Mucosa of descending colon (tissue), 3 donors: Measurements from ENCODE around the gene DENND1A. TPM values are rescaled to one million over a fixed set of nuclear protein-coding genes. Genes with fewer than 3 reads are reported as not detected.

Source experiments
- ATAC-seq: fragments of 200-7000 bp; cut with Tn5 transposase; one replicate; pipeline ENCODE4 v1.9.1; 2020; ENCODE audit warnings: mild to moderate bottlenecking, moderate library complexity
- DNase-seq, 3 donors: peaks; one replicate each; pipeline ENCODE4 v3.0.0-alpha.2; 2020
- H3K36me3 ChIP-seq: fragments of 200-600 bp; one replicate; pipeline ENCODE4 v1.8.0; 2021; ENCODE audit warnings: low read depth, mild to moderate bottlenecking
- H3K4me1 ChIP-seq: fragments of 200-600 bp; one replicate; pipeline ENCODE4 v1.8.0; 2021; ENCODE audit warnings: low read depth, mild to moderate bottlenecking
- H3K4me3 ChIP-seq: fragments of 200-600 bp; one replicate; pipeline ENCODE4 v1.8.0; 2021; ENCODE audit warnings: mild to moderate bottlenecking
- H3K9me3 ChIP-seq: fragments of 200-600 bp; one replicate; pipeline ENCODE4 v1.8.0; 2021; ENCODE audit warnings: mild to moderate bottlenecking
- intact Hi-C, 2 donors: fragments of 100-400 bp; cut with DNase I in 1 of 2; cut with micrococcal nuclease in 1 of 2; formaldehyde crosslinking; loops; one replicate each; pipeline versions ENCODE4 v1.11.0 to v1.11.1; 2022; cut with DNase I, micrococcal nuclease
- total RNA-seq, 3 donors: library from RNA; stranded (reverse); fragmentation: NEBNext Ultra II Directional in 2 of 3; extraction: Animal tissue kit (Norgen Biotek cat#: 25700) in 2 of 3; gene quantifications; one replicate each; pipeline versions ENCODE4 v1.2.1 to v1.2.4, GENCODE V29; 2021 to 2023
- TF ChIP-seq, protein P1 (sequence below): fragments of 200-600 bp; IDR thresholded peaks from one replicate; pipeline ENCODE4 v1.8.0; 2022; ENCODE audit warnings: antibody characterized with exemption, mild to moderate bottlenecking
- donor health status: DM: no; HTN: no; CAD: no; lungs with moderate emphysema.
- donor health status: DM: no; HTN: no; CAD: no.
- donor health status: DM: no; HTN: yes; CAD: no.

The DENND1A gene
- total RNA-seq, 3 donors from 2014 or later, result 32.8 to 50.0 (median 35.1) TPM

DNA sequence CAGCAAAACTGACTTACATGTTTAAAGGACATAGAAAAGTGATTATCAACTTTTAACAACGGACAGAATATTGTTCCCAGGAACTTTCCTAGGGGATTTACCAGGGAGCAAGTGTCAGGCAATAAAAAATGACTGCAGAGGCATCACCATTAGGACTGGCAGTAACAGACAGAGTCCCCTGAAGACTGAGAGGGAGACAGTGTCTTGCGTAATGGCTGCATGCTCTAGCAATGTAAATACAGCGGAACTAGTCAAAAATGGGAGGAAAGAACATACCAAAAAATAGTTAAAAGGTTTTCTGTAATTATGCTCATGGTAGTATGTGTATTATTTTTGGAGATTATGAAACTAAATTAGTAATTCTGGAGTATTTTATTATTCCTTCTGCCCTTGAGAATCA lies 392.1 kb downstream of the DENND1A start:
- no peaks in the 10 kb centered on the region for H3K36me3 ChIP-seq
- intact Hi-C loops, result no loop called here
- TF ChIP-seq, protein P1, sequence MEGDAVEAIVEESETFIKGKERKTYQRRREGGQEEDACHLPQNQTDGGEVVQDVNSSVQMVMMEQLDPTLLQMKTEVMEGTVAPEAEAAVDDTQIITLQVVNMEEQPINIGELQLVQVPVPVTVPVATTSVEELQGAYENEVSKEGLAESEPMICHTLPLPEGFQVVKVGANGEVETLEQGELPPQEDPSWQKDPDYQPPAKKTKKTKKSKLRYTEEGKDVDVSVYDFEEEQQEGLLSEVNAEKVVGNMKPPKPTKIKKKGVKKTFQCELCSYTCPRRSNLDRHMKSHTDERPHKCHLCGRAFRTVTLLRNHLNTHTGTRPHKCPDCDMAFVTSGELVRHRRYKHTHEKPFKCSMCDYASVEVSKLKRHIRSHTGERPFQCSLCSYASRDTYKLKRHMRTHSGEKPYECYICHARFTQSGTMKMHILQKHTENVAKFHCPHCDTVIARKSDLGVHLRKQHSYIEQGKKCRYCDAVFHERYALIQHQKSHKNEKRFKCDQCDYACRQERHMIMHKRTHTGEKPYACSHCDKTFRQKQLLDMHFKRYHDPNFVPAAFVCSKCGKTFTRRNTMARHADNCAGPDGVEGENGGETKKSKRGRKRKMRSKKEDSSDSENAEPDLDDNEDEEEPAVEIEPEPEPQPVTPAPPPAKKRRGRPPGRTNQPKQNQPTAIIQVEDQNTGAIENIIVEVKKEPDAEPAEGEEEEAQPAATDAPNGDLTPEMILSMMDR, result no peak
- no peaks in the 10 kb centered on the region for H3K9me3 ChIP-seq
- ATAC-seq, result no peak
- no peak for DNase-seq
- H3K4me1 ChIP-seq, result peaks cover 3% of the 10 kb centered on the region
- no peak overlapping the region for H3K4me3 ChIP-seq

DNA sequence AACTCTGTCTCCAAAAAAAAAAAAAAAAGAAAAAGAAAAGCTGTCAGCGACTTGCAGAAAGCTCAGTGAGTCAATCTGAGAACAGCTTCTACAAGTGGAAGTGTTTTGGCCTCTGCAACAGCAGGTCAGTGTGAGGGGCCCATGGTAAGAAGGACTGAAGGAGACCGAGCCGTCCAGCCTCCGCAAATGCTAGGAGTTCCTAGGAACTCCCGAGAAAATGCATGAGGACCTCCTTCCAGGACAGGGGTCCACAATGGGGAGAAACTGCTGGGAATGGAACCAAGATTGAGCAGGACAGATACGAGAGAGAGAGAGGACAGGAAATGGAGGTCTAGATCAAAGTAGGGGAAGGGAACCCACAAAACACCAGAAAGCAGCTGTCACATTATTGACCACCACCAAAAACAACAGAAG lies 393.5 kb downstream of the DENND1A start:
- H3K4me3 ChIP-seq, result no peak overlapping the region
- intact Hi-C loops, result no loop called here

DNA sequence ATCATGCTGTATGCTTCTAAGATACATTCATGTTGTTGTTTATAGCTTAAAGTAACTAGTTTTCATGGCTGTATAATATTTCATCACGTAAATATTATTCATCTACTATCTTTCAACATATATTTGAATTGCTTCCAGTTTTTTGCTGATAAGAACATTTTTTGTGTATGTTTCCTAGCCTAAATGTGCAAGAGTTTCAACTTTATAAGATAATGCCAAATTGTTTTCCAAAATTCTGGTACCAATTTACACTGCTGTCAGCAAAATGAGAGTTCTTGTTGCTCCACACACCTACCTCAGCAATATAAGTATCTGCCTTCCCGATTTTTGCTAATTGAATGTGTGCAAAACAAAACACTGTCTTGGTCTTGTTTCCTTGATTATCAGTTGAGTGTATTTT lies 395.6 kb downstream of the DENND1A start:
- intact Hi-C loops, result no loop called here
- TF ChIP-seq, protein P1, result no peak
- Histone ChIP-seq H3K4me1 (peaks cover 3% of the 10 kb centered on the region), H3K36me3 (no peaks in the 10 kb centered on the region), H3K9me3 (no peaks in the 10 kb centered on the region), H3K4me3 (no peak overlapping the region)
- DNase-seq (no peak), ATAC-seq (no peak)

More for the DNA sequence above, 393.5 kb downstream of the DENND1A start:
- TF ChIP-seq, protein P1, result no peak
- Histone ChIP-seq H3K9me3 (no peaks in the 10 kb centered on the region), H3K36me3 (no peaks in the 10 kb centered on the region), H3K4me1 (peaks cover 3% of the 10 kb centered on the region)
- DNase-seq (no peak), ATAC-seq (no peak)

DNA sequence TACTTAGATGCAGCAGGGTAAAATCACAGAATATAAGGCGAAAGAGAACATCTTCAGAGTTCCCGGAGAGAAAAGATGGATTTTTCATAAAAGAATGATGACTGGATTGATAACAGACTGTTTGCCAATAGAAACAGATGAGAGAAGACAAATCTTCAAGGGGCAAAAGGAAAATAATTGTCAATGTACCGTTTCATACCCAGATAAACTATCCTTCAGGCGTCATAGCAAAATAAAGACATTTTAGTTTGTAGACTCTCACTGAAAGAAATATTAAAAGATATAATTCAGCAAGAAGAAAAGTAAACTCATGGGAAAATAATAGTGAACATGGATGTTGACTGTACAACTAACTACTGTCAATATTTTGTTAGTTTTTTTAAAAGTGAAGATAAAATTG lies 399.7 kb downstream of the DENND1A start:
- no peak for DNase-seq
- no peaks in the 10 kb centered on the region for H3K36me3 ChIP-seq
- H3K4me1 ChIP-seq, result no peaks in the 10 kb centered on the region
- no peaks in the 10 kb centered on the region for H3K9me3 ChIP-seq
- H3K4me3 ChIP-seq, result no peak overlapping the region
- TF ChIP-seq, protein P1, result no peak
- intact Hi-C loops, result no loop called here
- ATAC-seq, result no peak

DNA sequence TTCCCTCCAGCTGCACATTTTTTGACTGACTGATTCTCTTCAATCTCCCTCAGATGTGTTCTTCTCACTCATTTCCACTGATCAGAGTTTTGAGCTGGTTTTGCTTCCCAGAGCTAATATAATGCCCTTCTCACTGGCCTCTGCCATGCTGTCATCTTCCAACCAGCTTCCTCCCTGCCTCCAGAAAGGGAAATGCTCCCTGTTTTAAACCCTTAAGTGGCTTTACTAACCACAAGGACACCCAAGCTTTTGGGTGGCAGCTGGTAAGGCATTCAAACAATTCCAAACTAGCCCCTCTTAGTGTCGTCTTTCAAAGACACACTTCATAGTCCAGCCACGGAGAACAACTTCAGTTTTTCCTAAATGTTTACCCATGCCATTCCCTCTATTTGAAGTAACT lies 401.4 kb downstream of the DENND1A start:
- DNase-seq (no peak), ATAC-seq (no peak)
- no peak overlapping the region for H3K4me3 ChIP-seq
- intact Hi-C loops, result no loop called here
- no peaks in the 10 kb centered on the region for H3K9me3 ChIP-seq
- H3K36me3 ChIP-seq, result no peaks in the 10 kb centered on the region
- TF ChIP-seq, protein P1, result no peak
- no peaks in the 10 kb centered on the region for H3K4me1 ChIP-seq

DNA sequence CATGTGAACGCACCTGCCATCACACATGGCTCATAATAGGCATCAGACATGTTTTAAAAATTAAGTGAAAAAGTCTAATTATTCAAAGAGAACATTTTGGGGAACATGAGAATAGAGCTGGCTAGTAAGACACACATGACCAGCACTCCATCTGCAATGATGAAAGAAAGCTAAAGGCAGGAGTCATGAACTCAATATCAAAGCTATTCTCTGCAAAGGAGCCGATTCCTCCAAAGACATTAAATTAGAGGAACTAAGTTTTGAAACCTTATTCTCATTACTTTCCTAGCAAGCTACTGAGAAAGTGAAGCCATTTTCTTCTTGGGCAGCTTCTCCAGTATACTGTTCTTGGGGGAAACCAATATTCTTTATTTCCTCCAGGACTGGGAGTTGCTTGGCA lies 401.9 kb downstream of the DENND1A start:
- H3K4me3 ChIP-seq, result no peak overlapping the region
- DNase-seq, result no peak
- ATAC-seq, result no peak
- no peaks in the 10 kb centered on the region for H3K9me3 ChIP-seq
- TF ChIP-seq, protein P1, result no peak
- no peaks in the 10 kb centered on the region for H3K4me1 ChIP-seq
- intact Hi-C loops, result no loop called here
- H3K36me3 ChIP-seq, result no peaks in the 10 kb centered on the region
